Mammary epithelial cell (primary cell): ENCODE results near the gene DUSP22.

Experiments
- EZH2 ChIP-seq: IDR thresholded peaks from 2 replicates; pipeline ENCODE4 v1.6.1; 2012; ENCODE audit warnings: low read length, inconsistent platforms, borderline replicate concordance
- TF ChIP-seq, protein P1 (sequence below), 2 donors: IDR thresholded peaks in 1 of 2; conservative IDR thresholded peaks in 1 of 2; 2 replicates each; pipeline ENCODE4 v1.5.1; 2011 to 2012; ENCODE audit warnings: inconsistent platforms in 2 of 2, low read length in 2 of 2, mild to moderate bottlenecking in 2 of 2, control low read depth in 1 of 2, low read depth in 1 of 2; ENCODE audit not compliant: insufficient read depth in 1 of 2; ENCODE audit errors: extremely low read depth in 1 of 2

DNA sequence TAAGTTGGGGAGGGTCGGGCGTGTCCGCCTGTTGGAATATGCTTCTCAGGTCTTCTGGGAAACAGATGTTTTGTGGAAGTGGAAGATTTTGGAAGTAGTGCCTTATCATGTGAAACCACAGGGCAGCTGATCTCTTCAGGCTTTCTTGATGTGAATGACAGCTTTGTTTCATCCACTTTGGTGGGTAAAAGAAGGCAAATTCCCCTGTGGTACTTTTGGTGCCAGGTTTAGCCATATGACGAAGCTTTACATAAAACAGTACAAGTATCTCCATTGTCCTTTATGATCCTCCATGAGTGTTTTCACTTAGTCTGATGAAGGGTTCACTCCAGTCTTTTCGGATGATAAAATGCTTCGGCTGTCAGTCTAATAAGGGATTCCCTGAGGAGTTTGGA, 103.8 kb downstream of the DUSP22 start:
- no peak for TF ChIP-seq EZH2
- TF ChIP-seq, protein P1, sequence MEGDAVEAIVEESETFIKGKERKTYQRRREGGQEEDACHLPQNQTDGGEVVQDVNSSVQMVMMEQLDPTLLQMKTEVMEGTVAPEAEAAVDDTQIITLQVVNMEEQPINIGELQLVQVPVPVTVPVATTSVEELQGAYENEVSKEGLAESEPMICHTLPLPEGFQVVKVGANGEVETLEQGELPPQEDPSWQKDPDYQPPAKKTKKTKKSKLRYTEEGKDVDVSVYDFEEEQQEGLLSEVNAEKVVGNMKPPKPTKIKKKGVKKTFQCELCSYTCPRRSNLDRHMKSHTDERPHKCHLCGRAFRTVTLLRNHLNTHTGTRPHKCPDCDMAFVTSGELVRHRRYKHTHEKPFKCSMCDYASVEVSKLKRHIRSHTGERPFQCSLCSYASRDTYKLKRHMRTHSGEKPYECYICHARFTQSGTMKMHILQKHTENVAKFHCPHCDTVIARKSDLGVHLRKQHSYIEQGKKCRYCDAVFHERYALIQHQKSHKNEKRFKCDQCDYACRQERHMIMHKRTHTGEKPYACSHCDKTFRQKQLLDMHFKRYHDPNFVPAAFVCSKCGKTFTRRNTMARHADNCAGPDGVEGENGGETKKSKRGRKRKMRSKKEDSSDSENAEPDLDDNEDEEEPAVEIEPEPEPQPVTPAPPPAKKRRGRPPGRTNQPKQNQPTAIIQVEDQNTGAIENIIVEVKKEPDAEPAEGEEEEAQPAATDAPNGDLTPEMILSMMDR (conservative IDR thresholded peaks at IDR 0.05 in 1 of 2, IDR thresholded peaks at IDR 0.05 in 1 of 2; ENCODE audit: extremely low read depth in 1 of 2, insufficient read depth in 1 of 2, low read depth in 1 of 2, low read length in 2 of 2), result no peak
